Fibroblast of skin of back (primary cell): ENCODE data around the gene SOCS3. TPM values are rescaled to one million over a fixed set of nuclear protein-coding genes. Genes with fewer than 3 reads are reported as not detected.

ENCODE experiments used
- DNase-seq: peaks from one replicate; pipeline ENCODE4 v3.0.0-alpha.2; 2013
- polyA plus RNA-seq, 2 experiments: library from polyadenylated mRNA; unstranded; fragments of 120-200 nt; gene quantifications; one replicate each; pipeline ENCODE4 v1.2.1, GENCODE V29; 2013; ENCODE audit not compliant: insufficient read length in 2 of 2

The SOCS3 gene
- polyA plus RNA-seq (2013, experiment 1 of 2; ENCODE audit: insufficient read length), result 33.1 TPM
- 21.5 TPM for polyA plus RNA-seq (2013, experiment 2 of 2; ENCODE audit: insufficient read length)

- DNase-seq, result peak; percentile 98
Observed at GRCh38 chr17:78359997-78360370, at the start of gene SOCS3. Gene SOCS3, minus strand, starts transcription at chr17:78360077. Its CDS starts 982 bp downstream, at chr17:78359095.

- no peak for DNase-seq
Observed at GRCh38 chr17:78409191-78409928, 49.5 kb upstream of the SOCS3 start.

- no peak for DNase-seq
Observed at GRCh38 chr17:78408476-78409050, 48.7 kb upstream of the SOCS3 start.

- no peak for DNase-seq
Observed at GRCh38 chr17:78407387-78408000, 47.6 kb upstream of the SOCS3 start.

GRCh38 chr17:78406920-78407319 lies 47.0 kb upstream of the SOCS3 start:
- no peak for DNase-seq

- DNase-seq, result no peak
Observed at GRCh38 chr17:78406396-78406795, 46.5 kb upstream of the SOCS3 start.

GRCh38 chr17:78403822-78404221 lies 43.9 kb upstream of the SOCS3 start:
- DNase-seq, result no peak

GRCh38 chr17:78401891-78402290 lies 42.0 kb upstream of the SOCS3 start:
- DNase-seq, result no peak

GRCh38 chr17:78401246-78401645 lies 41.4 kb upstream of the SOCS3 start:
- DNase-seq, result peak; percentile 62

- DNase-seq, result no peak
Observed at GRCh38 chr17:78400581-78401240, 40.8 kb upstream of the SOCS3 start.

GRCh38 chr17:78399693-78400144 lies 39.8 kb upstream of the SOCS3 start:
- DNase-seq, result no peak

GRCh38 chr17:78399028-78399692 lies 39.3 kb upstream of the SOCS3 start:
- DNase-seq, result no peak

GRCh38 chr17:78398390-78398789 lies 38.5 kb upstream of the SOCS3 start:
- no peak for DNase-seq

- DNase-seq, result peak; percentile 54
Observed at GRCh38 chr17:78397681-78398101, 37.8 kb upstream of the SOCS3 start.

GRCh38 chr17:78396441-78397337 lies 36.8 kb upstream of the SOCS3 start:
- no peak for DNase-seq

- no peak for DNase-seq
Observed at GRCh38 chr17:78395155-78395554, 35.3 kb upstream of the SOCS3 start.

GRCh38 chr17:78394209-78394608 lies 34.3 kb upstream of the SOCS3 start:
- DNase-seq, result no peak

- no peak for DNase-seq
Observed at GRCh38 chr17:78393575-78393974, 33.7 kb upstream of the SOCS3 start.

GRCh38 chr17:78392295-78392694 lies 32.4 kb upstream of the SOCS3 start:
- no peak for DNase-seq

- DNase-seq, result peak; percentile 62
Observed at GRCh38 chr17:78391843-78392242, 32.0 kb upstream of the SOCS3 start.

- DNase-seq, result no peak
Observed at GRCh38 chr17:78391051-78391431, 31.2 kb upstream of the SOCS3 start.
